ENCODE data around the gene RILP.

Gene RILP

DNA sequence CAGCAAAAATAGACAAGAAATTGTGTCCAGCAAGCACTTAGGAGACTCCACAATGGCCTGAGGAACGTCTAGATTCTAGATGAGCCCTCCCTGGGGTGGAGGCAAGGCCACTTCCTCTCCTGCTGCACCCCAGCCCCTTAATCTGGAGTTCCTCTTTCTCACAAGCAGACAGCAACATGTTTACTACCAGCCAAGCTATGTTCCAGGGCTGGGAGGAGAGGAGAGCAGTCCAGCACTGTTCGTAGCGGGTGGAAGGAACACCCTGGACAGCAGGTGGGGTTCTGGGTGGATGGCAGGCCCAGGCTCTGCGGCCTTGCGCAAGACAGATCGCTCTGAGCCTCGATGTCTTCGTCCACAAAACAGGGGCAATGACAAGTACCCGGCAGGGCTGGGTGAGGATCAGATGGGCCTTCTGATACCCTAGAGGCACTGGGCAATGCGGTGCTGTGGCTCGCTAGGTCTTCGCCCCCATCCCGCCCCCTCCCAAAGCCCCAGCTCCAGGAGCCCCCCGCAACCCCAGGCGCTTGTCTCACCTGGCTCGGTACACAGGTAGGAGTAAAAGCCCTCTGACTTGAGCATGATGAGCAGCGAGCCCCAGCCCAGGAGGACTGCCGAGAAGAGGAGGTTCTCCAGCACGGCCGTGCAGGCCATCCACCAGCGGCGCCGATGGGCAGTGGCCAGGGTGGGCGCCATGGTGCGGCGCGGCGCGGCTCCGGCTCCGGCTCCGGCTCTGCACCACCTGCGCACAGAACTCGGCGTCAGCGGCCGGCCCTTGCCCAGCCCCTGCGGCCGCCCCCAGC lies 22.3 kb downstream of the RILP start:
- TF ChIP-seq, protein P1, sequence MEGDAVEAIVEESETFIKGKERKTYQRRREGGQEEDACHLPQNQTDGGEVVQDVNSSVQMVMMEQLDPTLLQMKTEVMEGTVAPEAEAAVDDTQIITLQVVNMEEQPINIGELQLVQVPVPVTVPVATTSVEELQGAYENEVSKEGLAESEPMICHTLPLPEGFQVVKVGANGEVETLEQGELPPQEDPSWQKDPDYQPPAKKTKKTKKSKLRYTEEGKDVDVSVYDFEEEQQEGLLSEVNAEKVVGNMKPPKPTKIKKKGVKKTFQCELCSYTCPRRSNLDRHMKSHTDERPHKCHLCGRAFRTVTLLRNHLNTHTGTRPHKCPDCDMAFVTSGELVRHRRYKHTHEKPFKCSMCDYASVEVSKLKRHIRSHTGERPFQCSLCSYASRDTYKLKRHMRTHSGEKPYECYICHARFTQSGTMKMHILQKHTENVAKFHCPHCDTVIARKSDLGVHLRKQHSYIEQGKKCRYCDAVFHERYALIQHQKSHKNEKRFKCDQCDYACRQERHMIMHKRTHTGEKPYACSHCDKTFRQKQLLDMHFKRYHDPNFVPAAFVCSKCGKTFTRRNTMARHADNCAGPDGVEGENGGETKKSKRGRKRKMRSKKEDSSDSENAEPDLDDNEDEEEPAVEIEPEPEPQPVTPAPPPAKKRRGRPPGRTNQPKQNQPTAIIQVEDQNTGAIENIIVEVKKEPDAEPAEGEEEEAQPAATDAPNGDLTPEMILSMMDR (conservative IDR thresholded peaks at IDR 0.05; ENCODE audit: low read length), result no peak
- no peak for DNase-seq (ENCODE audit: low read depth)
- peak overlapping the region; percentile 86 for H3K4me3 ChIP-seq (ENCODE audit: low read length)

DNA sequence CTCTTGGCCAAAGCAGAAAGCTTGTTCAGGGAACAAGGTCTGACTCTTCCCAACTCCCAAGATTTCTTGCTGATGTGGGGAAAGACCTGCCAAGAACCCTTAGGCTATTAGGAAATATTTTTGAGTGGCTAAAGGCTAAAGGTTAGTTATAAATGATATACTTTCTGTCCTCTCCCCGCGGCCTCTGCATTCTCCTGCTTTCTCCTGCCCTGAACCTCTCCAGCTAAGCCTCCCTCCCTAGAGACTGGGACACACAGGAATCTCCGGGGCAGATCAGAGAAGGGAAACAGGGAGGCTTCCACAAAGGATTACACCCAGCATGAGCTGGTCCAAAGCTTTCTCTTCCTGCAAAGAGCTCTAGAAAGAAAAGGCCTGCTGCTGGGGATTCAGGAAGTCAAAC lies 23.3 kb downstream of the RILP start:
- TF ChIP-seq, protein P1 (conservative IDR thresholded peaks at IDR 0.05; ENCODE audit: low read length), result no peak
- no peak overlapping the region for H3K4me3 ChIP-seq (ENCODE audit: low read length)
- no peak for DNase-seq (ENCODE audit: low read depth)

DNA sequence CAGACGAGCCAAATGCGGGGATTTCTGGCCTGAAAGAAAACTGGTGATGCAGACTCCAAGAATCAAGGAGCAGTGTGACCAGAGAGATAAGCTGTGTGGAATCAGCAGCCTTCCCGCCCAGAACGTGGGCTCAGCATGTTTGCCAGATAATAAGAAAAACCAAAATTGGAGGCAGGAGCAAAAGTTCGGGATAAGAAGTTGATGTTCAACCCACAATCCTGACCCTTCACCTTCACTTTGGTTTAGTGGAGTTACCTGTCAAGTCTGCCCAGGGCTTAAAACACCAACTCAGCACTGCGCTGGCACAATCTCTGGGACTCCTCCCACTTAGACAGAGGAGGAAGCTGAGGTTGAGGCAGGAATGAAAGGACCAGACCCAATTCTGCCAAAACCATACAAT lies 24.1 kb downstream of the RILP start:
- TF ChIP-seq, protein P1 (conservative IDR thresholded peaks at IDR 0.05; ENCODE audit: low read length), result no peak
- DNase-seq (ENCODE audit: low read depth), result no peak

DNA sequence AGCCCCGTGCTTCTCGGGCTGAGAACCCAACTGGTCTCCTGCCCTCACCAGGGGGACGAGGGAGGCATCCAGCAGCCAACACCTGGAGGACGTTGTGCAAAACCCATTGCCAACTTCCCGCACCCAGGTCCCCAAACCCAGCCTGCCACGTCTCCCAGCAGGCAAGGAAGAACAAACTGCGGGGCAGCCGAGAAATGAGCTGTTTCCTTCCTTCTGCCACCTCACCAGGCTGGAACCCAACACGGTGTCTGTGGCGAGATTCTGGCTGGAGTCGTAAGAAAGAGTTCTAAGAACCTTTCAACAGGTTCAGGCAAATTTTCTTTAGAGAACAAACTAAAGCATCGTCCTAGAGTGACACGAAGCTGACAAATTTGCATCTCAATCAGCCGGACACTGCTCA lies 24.6 kb downstream of the RILP start:
- TF ChIP-seq, protein P1 (conservative IDR thresholded peaks at IDR 0.05; ENCODE audit: low read length), result no peak
- H3K4me3 ChIP-seq (ENCODE audit: low read length), result no peak overlapping the region
- DNase-seq (ENCODE audit: low read depth), result no peak

More for the DNA sequence above, 24.1 kb downstream of the RILP start:
- H3K4me3 ChIP-seq (ENCODE audit: low read length), result no peak overlapping the region

DNA sequence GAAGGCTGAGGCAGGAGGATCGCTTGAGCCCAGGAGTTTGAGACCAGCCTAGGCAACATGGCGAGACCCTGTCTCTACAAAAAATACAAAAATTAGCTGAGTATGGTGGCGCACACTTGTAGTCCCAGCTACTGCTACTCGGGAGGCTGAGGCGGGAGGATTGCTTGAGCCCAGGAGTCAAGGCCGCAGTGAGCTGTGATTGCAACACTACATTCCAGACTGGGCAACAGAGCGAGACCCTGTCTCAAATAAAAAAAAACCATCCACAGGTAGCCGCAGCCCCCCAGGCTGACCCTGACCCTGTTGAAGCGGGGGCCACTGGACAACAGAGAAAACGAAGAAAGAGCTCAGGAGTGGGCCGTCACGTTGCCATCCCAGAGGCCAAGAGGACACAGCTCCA lies 25.0 kb downstream of the RILP start:
- no peak overlapping the region for H3K4me3 ChIP-seq (ENCODE audit: low read length)
- DNase-seq (ENCODE audit: low read depth), result no peak
- TF ChIP-seq, protein P1 (conservative IDR thresholded peaks at IDR 0.05; ENCODE audit: low read length), result no peak

DNA sequence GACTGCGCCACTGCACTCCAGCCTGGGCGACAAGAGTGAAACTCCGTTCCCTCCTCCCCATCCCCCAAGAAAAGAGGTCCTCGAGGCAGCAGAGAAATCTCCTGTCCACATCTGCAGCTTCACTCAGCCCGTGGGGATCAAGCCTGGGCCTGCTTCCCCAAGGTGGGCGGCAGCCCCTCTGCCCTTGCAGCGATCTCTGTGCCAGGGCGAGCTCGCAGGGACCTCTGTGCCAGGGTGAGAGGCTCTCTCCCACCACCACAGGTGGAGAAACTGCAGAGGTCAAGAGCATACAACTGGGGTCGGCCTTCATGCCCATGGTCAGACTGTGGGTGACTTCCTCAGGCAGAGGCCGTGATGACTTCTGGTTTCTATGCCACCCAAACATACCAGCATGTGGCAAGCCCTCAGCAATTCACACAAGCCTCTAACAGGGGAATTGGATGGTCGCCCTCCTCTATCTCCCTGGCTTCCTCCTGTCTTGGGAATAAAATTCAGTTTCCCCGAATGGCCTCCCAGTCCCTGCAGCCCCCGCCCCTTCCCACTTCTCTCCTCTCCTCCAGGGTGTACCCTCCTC lies 26.5 kb downstream of the RILP start:
- TF ChIP-seq, protein P1 (conservative IDR thresholded peaks at IDR 0.05; ENCODE audit: low read length), result no peak
- no peak overlapping the region for H3K4me3 ChIP-seq (ENCODE audit: low read length)
- DNase-seq (ENCODE audit: low read depth), result no peak

Measured in AG10803 (cell line).